ENCODE data around the gene PTPRD.

DNA sequence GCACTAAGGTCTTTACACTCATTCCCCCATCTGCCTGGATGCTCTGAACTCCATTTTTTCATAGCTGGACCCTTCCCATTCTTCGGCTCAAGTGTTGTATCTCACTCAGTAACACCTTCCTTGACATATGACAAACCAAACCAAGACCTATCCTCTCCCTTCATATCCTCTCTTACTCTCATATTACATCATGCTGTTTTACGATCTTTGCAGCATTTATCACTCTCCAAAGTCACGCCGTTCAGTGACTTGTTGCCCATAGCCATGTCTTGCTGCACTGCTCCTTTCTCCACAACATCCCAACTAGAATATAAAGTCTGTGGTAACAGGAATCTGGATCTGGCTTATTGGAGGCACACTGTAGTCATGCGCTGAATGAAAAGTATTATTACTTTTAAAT is 1889.6 kb downstream of the PTPRD start:
- TF ChIP-seq POLR2A (IDR thresholded peaks at IDR 0.05; ENCODE audit: low read depth, low read length) = no peak
- TF ChIP-seq POLR2AphosphoS5 (IDR thresholded peaks at IDR 0.05; ENCODE audit: low read depth, low read length) = no peak
- TF ChIP-seq TAF1 (IDR thresholded peaks at IDR 0.05; ENCODE audit: borderline replicate concordance, low read depth, low read length) = no peak

Measured in GM12892 (cell line).